ENCODE measurements around the gene ERBB4. TPM values are rescaled to one million over a fixed set of nuclear protein-coding genes. Genes with fewer than 3 reads are reported as not detected.
"Not testable (repeated sequence)": the region's sequence is repeated elsewhere in the genome, so short reads cannot be mapped to it uniquely, and the experiment has no call there.

The ERBB4 gene
- polyA plus RNA-seq, 4 donors: 2.2 to 63.3 (median 45.5) TPM

- DNase-seq (ENCODE audit: low read depth in 4 of 4, low spot score in 3 of 4): no peak
Measured at GRCh38 chr2:211671977-211672376, 866.6 kb downstream of the ERBB4 start.

- DNase-seq (ENCODE audit: low read depth in 4 of 4, low spot score in 3 of 4): no peak
Measured at GRCh38 chr2:211665299-211665698, 873.3 kb downstream of the ERBB4 start.

- no peak for DNase-seq (ENCODE audit: low read depth in 4 of 4, low spot score in 3 of 4)
Measured at GRCh38 chr2:211664321-211664720, 874.3 kb downstream of the ERBB4 start.

- DNase-seq (ENCODE audit: low read depth in 4 of 4, low spot score in 3 of 4): no peak
Measured at GRCh38 chr2:211654211-211654780, 884.3 kb downstream of the ERBB4 start.

GRCh38 chr2:211652327-211652726, 886.3 kb downstream of the ERBB4 start:
- DNase-seq (ENCODE audit: low read depth in 4 of 4, low spot score in 3 of 4): no peak

- DNase-seq (ENCODE audit: low read depth in 4 of 4, low spot score in 3 of 4): no peak
Measured at GRCh38 chr2:211649331-211649730, 889.3 kb downstream of the ERBB4 start.

- DNase-seq (ENCODE audit: low read depth in 4 of 4, low spot score in 3 of 4): no peak
Measured at GRCh38 chr2:211631503-211631902, 907.1 kb downstream of the ERBB4 start.

- DNase-seq (ENCODE audit: low read depth in 4 of 4, low spot score in 3 of 4): no peak
Measured at GRCh38 chr2:211623096-211623495, 915.5 kb downstream of the ERBB4 start.

GRCh38 chr2:211620986-211621385, 917.6 kb downstream of the ERBB4 start:
- no peak for DNase-seq (ENCODE audit: low read depth in 4 of 4, low spot score in 3 of 4)

GRCh38 chr2:211617803-211618202, 920.8 kb downstream of the ERBB4 start:
- no peak for DNase-seq (ENCODE audit: low read depth in 4 of 4, low spot score in 3 of 4)

- no peak for DNase-seq (ENCODE audit: low read depth in 4 of 4, low spot score in 3 of 4)
Measured at GRCh38 chr2:211611621-211612020, 927.0 kb downstream of the ERBB4 start.

- DNase-seq (ENCODE audit: low read depth in 4 of 4, low spot score in 3 of 4): no peak
Measured at GRCh38 chr2:211611061-211611518, 927.5 kb downstream of the ERBB4 start.

- DNase-seq (ENCODE audit: low read depth in 4 of 4, low spot score in 3 of 4): no peak
Measured at GRCh38 chr2:211609127-211609526, 929.5 kb downstream of the ERBB4 start.

- no peak for DNase-seq (ENCODE audit: low read depth in 4 of 4, low spot score in 3 of 4)
Measured at GRCh38 chr2:211599146-211599545, 939.5 kb downstream of the ERBB4 start.

GRCh38 chr2:211598238-211598637, 940.4 kb downstream of the ERBB4 start:
- no peak for DNase-seq (ENCODE audit: low read depth in 4 of 4, low spot score in 3 of 4)

- not testable (repeated sequence) for DNase-seq (ENCODE audit: low read depth in 4 of 4, low spot score in 3 of 4)
Measured at GRCh38 chr2:211592006-211592405, 946.6 kb downstream of the ERBB4 start.

GRCh38 chr2:211591426-211591825, 947.2 kb downstream of the ERBB4 start:
- DNase-seq (ENCODE audit: low read depth in 4 of 4, low spot score in 3 of 4): no peak

GRCh38 chr2:211568439-211568838, 970.2 kb downstream of the ERBB4 start:
- DNase-seq (ENCODE audit: low read depth in 4 of 4, low spot score in 3 of 4): no peak

GRCh38 chr2:211564441-211564840, 974.2 kb downstream of the ERBB4 start:
- no peak for DNase-seq (ENCODE audit: low read depth in 4 of 4, low spot score in 3 of 4)

GRCh38 chr2:211545582-211545981, 993.0 kb downstream of the ERBB4 start:
- no peak for DNase-seq (ENCODE audit: low read depth in 4 of 4, low spot score in 3 of 4)

- no peak for DNase-seq (ENCODE audit: low read depth in 4 of 4, low spot score in 3 of 4)
Measured at GRCh38 chr2:211534632-211535031, 1004.0 kb downstream of the ERBB4 start.

GRCh38 chr2:211524248-211524647, 1014.4 kb downstream of the ERBB4 start:
- DNase-seq (ENCODE audit: low read depth in 4 of 4, low spot score in 3 of 4): not testable (repeated sequence)

GRCh38 chr2:211516537-211516936, 1022.1 kb downstream of the ERBB4 start:
- DNase-seq (ENCODE audit: low read depth in 4 of 4, low spot score in 3 of 4): no peak

Measured in left renal pelvis (tissue), 4 donors.